Hematopoietic multipotent progenitor cell treated with erythropoietin and hydrocortisone succinate and interleukin-3 and kit ligand, for 17 days (in vitro differentiated cells): ENCODE data around the gene IL2RG.

Experiments
- DNase-seq: peaks from one replicate; pipeline ENCODE4 v3.0.0-alpha.2; 2015; ENCODE audit warnings: low spot score

Gene IL2RG

GRCh38 chrX:71107762-71108360 is 3.5 kb downstream of the IL2RG start:
- no peak for DNase-seq

- DNase-seq, result no peak
Measured at GRCh38 chrX:71107245-71107644, 4.1 kb downstream of the IL2RG start.

GRCh38 chrX:71106427-71106826 is 5.0 kb downstream of the IL2RG start, which contains the start of gene CXorf65:
Gene CXorf65, minus strand, starts transcription at chrX:71106740. Its CDS starts 184 bp downstream, at chrX:71106556.
- peak; percentile 48 for DNase-seq

- DNase-seq, result no peak
Measured at GRCh38 chrX:71105628-71106027, 5.7 kb downstream of the IL2RG start.

GRCh38 chrX:71103110-71103983 is 8.0 kb downstream of the IL2RG start:
- DNase-seq, result no peak

GRCh38 chrX:71102292-71102691 is 9.1 kb downstream of the IL2RG start:
- no peak for DNase-seq

GRCh38 chrX:71100581-71101505 is 10.5 kb downstream of the IL2RG start:
- no peak for DNase-seq

GRCh38 chrX:71099736-71100135 is 11.6 kb downstream of the IL2RG start:
- no peak for DNase-seq

GRCh38 chrX:71098951-71099506 is 12.3 kb downstream of the IL2RG start:
- no peak for DNase-seq

GRCh38 chrX:71098302-71098701 is 13.1 kb downstream of the IL2RG start:
- DNase-seq, result peak; percentile 87

GRCh38 chrX:71096760-71097032 is 14.7 kb downstream of the IL2RG start:
- DNase-seq, result peak; percentile 44

- peak; percentile 72 for DNase-seq
Measured at GRCh38 chrX:71095981-71096759, 15.2 kb downstream of the IL2RG start.

- peak; percentile 92 for DNase-seq
Measured at GRCh38 chrX:71095555-71095980, 15.8 kb downstream of the IL2RG start, which contains the start of gene FOXO4. Gene FOXO4, plus strand, starts transcription at chrX:71095851. Its CDS starts 678 bp downstream, at chrX:71096529.

- no peak for DNase-seq
Measured at GRCh38 chrX:71095033-71095432, 16.3 kb downstream of the IL2RG start.

GRCh38 chrX:71091263-71091662 is 20.1 kb downstream of the IL2RG start:
- no peak for DNase-seq

GRCh38 chrX:71085900-71086299 is 25.5 kb downstream of the IL2RG start:
- DNase-seq, result no peak

GRCh38 chrX:71082822-71083221 is 28.6 kb downstream of the IL2RG start:
- no peak for DNase-seq

- no peak for DNase-seq
Measured at GRCh38 chrX:71082124-71082647, 29.2 kb downstream of the IL2RG start.

- DNase-seq, result no peak
Measured at GRCh38 chrX:71081330-71082123, 29.9 kb downstream of the IL2RG start.

GRCh38 chrX:71070531-71070930 is 40.8 kb downstream of the IL2RG start:
- no peak for DNase-seq
